Hematopoietic multipotent progenitor cell treated with erythropoietin and hydrocortisone succinate and interleukin-3 and kit ligand, for 15 days (in vitro differentiated cells): ENCODE measurements around the gene PRSS21.

Source experiments
- DNase-seq: peaks from one replicate; pipeline ENCODE4 v3.0.0-alpha.2; 2015; ENCODE audit warnings: low spot score

PRSS21 gene

GRCh38 chr16:2845116-2845515, 28.1 kb downstream of the PRSS21 start:
- no peak for DNase-seq

- DNase-seq: no peak
Observed at GRCh38 chr16:2846511-2847310, 29.7 kb downstream of the PRSS21 start.

- no peak for DNase-seq
Observed at GRCh38 chr16:2848933-2849725, 32.1 kb downstream of the PRSS21 start.

DNA sequence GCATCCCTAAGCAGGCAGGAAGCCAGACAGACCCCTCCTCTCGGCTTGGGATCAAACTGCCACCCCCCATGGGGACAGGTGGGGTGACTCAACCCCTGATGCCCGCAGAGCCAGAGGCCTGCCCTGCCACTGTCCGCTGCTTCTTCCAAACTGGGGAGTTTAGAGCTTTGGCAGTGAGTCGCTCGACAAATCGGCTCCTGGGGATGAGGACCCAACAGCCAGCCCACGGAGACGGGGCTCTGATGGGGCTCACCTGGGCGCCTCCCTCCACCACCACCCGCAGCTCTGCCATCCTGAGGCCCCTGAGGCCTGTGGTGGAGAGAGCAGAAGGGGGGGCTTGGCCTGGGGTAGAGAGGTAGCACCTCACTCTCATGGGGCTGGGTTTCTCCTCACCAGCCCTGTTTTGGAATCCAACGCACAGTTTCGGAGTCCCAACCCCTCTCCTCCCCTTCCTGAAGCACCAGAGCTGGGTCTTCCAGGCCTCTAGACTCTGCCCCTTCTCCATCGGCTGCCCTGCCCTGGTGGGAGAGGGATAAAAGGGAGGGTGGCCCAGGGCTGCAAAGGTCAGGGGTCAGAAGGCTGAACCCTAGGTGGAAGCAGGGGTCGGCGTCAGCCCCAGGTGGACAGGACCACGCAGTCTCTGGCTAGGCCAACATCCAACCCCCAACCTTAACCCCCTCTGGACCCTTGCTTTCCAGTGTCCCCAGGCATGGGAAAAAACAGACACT, 35.1 kb downstream of the PRSS21 start:
- no peak for DNase-seq

GRCh38 chr16:2852731-2853507, 35.9 kb downstream of the PRSS21 start:
- DNase-seq: no peak

- DNase-seq: no peak
Observed at GRCh38 chr16:2853531-2854073, 36.6 kb downstream of the PRSS21 start.

- DNase-seq: peak; percentile 27
Observed at GRCh38 chr16:2854700-2855309, 37.8 kb downstream of the PRSS21 start.

DNA sequence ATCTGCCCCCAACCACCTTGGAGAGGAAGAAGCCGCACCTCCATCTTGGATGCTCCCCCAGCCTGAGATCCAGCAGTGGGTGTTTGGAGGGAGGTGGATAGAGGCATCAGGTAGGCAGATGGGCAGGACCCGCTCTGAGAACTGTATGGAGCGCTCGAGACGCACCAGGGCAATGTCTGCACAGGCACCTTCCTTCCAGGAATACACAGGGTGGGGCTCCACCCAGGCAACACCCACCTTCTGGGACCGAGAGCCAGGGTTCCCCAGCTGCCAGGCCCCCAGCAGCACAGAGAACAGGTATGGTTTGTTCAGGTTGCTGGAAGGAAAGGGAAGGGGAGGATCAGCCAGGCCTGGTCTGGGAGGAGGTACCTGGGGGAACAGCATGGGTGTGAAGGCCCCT, 38.5 kb downstream of the PRSS21 start:
- DNase-seq: no peak

- peak; percentile 10 for DNase-seq
Observed at GRCh38 chr16:2856061-2856670, 39.1 kb downstream of the PRSS21 start.

DNA sequence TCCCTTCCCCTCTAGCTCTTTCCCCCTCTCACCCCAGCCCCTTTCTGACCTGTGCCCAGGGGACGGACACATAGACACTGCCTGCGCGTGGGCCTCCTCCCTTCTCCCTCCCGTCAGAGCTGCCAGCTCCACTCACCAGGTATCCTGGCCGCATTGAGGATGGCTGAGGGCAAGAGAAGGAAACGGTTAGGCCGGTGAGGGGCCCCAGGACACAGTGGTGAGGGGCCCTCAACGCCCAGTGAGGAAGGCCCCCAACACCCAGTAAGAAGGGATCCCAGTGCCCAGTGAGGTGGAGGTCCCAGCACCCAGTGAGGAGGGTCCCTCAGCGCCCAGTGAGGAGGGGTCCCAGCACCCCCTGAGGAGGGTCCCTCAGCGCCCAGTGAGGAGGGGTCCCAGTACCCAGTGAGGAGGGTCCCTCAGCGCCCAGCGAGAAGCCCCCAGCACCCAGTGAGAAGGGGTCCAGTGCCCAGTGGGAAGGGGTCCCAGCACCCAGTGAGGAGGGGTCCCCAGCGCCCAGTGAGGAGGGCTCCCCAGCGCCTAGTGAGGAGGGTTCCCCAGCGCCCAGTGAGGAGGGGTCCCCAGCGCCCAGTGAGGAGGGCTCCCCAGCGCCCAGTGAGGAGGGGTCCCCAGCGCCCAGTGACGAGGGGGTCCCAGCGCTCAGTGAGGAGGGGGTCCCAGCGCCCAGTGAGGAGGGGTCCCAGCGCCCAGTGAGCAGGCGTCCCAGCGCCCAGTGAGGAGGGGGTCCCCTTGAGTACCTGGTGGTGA, 39.8 kb downstream of the PRSS21 start:
- no peak for DNase-seq

DNA sequence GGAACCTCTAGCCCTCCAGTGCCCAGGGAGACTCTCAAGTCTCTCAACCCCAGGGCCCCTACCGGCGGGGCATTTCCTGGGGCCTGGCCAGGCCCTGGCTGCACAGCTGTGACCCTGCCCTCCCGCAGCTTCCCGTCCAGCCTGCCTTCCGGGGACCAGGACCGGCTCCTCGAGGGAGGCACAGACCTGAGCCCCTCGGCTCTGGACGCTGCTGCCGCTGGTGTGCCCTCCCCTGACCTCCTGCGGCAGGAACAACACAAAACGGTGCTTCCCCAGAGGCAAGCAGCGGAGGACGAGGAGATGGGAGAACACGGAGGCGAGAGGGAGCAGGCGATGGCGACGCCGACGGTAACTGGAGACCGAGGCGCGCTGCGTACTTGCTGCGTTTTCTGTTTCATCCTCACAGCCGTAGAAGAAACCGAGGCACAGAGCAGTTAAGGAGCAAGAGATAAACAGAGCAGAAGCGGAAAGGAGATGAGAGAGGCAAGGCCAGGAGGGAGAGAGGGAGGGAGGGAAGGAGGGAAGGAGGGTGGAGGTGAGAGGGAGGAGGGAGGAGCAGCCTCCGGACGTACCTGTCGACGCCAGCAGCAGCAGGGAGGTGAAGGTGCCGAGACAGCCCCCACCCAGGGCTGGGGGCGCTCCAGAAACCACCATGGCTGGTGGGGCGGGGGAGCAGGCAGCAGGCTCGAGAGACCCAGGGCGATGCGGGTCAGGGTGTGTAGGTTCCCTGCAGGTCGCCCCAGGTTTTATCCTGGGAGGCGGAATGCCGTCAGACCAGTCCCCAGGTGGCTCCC, 40.6 kb downstream of the PRSS21 start, which contains the start of gene PRSS22:
Gene PRSS22 (minus strand): TSS at position 720 of the 794 bp plus-strand sequence. CDS start 66 bp downstream, at position 654.
- no peak for DNase-seq

DNA sequence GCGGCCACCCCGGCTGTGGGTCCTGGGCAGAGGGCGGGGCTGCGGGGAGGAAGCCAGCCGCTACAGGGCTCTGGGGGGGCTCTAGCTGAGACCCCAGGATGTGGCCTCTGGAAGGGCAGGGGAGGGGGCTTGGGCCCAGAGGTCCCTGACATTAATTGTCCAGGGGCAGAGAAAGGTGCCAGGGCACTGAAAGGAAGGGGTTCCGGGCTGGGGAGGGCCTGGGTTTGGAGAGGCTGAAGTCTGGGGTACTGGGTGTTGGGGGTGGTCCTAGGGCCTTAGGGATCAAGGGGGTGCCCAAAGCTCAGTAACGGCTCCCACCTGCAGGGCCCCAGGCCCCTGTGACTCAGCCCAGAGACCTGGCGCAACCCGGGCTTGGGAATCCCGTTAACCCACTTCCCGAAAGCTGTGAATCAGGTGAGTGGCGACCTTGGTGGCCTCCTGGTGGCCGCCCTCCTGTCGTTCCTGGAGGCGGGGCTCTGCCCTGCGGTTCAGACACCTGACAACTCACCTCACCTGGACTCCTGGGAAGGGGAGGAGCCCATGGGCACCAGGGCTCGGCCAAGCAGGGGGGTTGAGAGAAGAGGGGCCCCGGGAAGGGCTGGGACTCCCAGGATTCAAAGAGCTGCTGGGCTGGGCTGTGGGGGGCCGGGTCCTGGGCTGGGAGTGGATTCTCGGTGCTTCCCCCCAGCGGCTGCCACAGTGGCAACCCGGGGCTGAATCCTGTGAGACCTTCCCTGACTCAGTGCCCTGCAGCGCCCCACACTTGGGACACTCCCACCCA, 41.4 kb downstream of the PRSS21 start:
- DNase-seq: no peak

GRCh38 chr16:2859686-2860265, 42.7 kb downstream of the PRSS21 start:
- DNase-seq: no peak

DNA sequence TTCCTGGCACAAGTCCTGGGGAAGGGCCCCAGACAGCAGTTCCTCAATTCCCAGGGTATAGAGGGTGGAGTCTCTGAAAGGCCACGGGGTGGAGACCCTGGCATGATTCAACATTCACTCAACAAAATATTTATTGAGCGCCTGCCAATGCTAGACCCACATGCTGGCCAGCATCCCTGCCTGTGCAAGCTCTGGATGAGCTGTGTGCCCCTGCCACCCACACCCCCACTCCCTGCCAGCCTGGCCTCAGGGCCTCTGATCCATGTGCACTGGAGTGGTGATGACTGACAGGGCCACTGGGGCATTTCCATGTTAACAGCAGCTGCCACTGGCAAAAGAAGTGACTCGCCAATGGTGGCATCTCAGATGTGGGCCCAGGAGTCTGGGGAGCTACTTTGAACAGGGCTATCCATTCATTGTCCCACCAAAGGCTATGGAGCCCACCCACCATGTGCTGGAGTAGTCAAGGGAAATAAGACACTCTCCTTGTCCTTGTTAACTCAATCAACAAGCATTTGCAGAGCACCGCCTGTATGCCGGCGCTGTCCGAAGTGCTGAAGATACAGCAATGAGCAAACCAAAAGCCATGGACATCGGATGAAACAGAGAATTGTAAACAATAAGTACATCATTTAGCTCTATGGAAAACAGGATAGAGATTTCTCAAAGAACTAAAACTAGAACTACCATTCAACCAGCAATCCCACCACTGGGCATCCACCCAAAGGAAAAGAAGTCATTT, 44.0 kb downstream of the PRSS21 start:
- DNase-seq: no peak

GRCh38 chr16:2865651-2866050, 48.6 kb downstream of the PRSS21 start:
- no peak for DNase-seq

DNA sequence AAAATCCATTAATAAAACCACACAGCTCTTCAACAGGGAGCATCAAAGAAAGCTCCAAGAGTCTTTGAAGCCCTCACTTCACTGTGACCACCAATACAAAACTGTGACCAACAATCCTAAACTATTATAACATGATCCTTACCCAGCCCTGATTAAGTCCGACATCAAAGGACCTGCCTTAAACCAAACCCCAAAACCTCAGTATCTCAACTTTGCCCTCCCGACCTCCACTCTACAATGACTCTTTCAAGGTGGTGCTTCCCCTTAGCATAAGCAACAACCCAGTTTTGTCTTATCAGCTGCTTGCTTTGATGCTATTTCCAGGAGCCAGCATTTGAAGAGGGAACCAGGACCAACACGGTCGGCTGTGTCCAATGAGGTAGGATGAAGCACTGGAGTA, 49.4 kb downstream of the PRSS21 start:
- DNase-seq: no peak

DNA sequence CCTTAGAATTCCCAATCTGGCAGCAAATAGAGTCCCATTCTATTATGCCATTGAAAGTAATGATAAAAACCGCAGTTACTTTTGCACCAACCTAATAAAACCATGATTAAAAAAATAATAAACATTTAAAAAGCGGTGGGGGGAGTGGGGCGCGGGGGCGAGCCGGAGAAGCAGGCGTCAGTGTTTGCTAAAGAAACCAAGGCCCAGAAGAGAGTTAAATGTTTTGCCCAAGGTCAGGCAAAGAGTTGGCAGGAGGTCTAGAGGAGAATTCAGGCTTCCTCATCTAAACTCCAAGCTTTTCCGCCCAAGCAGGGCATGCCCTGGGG, 50.6 kb downstream of the PRSS21 start:
- no peak for DNase-seq
